Measurements from ENCODE around the gene MRM3.
"Not testable (repeated sequence)": the region's sequence is repeated elsewhere in the genome, so short reads cannot be mapped to it uniquely, and the experiment has no call there.

MRM3 gene

DNA sequence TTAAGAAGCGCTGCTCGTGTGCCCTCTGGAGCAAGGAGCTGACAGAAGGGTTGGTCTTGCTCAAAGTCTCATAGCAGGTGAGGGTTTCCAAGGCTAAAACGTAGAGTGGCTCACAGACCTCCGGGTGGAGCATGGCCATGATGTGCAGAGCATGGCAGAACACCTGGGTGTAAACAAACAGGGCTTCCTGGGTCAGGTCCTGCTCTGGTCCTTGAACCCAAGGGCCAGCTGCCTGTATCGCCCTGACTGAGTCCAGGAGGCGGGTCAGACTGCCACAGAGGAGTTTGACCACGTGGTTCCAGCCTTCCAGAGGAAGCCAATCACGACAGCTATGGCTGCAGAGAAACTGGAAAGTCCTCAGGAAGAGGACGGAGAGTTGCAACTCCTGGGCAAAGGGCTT lies 37.2 kb upstream of the MRM3 start:
- Histone ChIP-seq H3K27me3 (no peaks in the 10 kb centered on the region), H3K9me3 (replicated peaks in 1 of 11) (peaks cover 0 to 12% (median 7%) of the 10 kb centered on the region in 11 experiments; a peak in 9 of 22 replicates), H3K9ac (0 out of 22 replicates have a peak overlapping the region, but pooled peaks of 1 of the 11 experiments have one; percentile 4), H3K36me3 (peaks cover 71 to 89% (median 87%) of the 10 kb centered on the region in 11 experiments), H3K27ac (0 out of 22 replicates have a peak overlapping the region, but pooled peaks of 1 of the 11 experiments have one; percentile 2), H3K4me2 (peak overlapping the region in 1 of 11 experiments; percentile 63; a peak in 1 of 22 replicates), H3K4me3 (no peak overlapping the region), H3K4me1 (peaks cover 43 to 75% (median 66%) of the 10 kb centered on the region in 10 experiments), H4K20me1 (peaks cover 23 to 93% (median 88%) of the 10 kb centered on the region in 11 experiments; a peak in 21 of 22 replicates)
- TF ChIP-seq Cebpa-rat (IDR thresholded peaks at IDR 0.05) = no peak

GRCh38 chr17:745406-745805 lies 36.7 kb upstream of the MRM3 start:
- H3K4me1 ChIP-seq = peaks cover 45 to 75% (median 68%) of the 10 kb centered on the region in 10 experiments

GRCh38 chr17:746181-746580 lies 36.0 kb upstream of the MRM3 start:
- Histone ChIP-seq H3K4me3 (peak overlapping the region in 1 of 10 experiments; percentile 4; a peak in 1 of 20 replicates), H3K36me3 (peaks cover 68 to 94% (median 85%) of the 10 kb centered on the region in 11 experiments), H4K20me1 (peaks cover 15 to 99% (median 93%) of the 10 kb centered on the region in 11 experiments; a peak in 21 of 22 replicates)

More at GRCh38 chr17:745406-745805, 36.7 kb upstream of the MRM3 start:
- TF ChIP-seq Cebpa-rat (IDR thresholded peaks at IDR 0.05) = no peak
- Histone ChIP-seq H3K4me3 (no peak overlapping the region), H3K4me2 (peak overlapping the region in 8 of 11 experiments; percentile 57 to 85 (median 68); a peak in 13 of 22 replicates), H3K27ac (peak overlapping the region in 7 of 11 experiments; percentile 13 to 63 (median 56); a peak in 8 of 22 replicates), H3K27me3 (no peaks in the 10 kb centered on the region), H3K36me3 (peaks cover 71 to 94% (median 89%) of the 10 kb centered on the region in 11 experiments), H3K9me3 (replicated peaks in 1 of 11) (peaks cover 0 to 13% (median 7%) of the 10 kb centered on the region in 11 experiments; a peak in 9 of 22 replicates), H3K9ac (peak overlapping the region in 6 of 11 experiments; percentile 0 to 67 (median 24); a peak in 4 of 22 replicates), H4K20me1 (peaks cover 23 to 97% (median 93%) of the 10 kb centered on the region in 11 experiments; a peak in 21 of 22 replicates)

GRCh38 chr17:746783-747629 lies 35.1 kb upstream of the MRM3 start:
- Histone ChIP-seq H3K4me2 (peak overlapping the region; percentile 57 to 85 (median 69)), H3K9ac (peak overlapping the region in 8 of 11 experiments; percentile 8 to 67 (median 34); a peak in 12 of 22 replicates), H3K4me3 (peak overlapping the region in 1 of 10 experiments; percentile 4; a peak in 3 of 20 replicates), H3K27me3 (no peaks in the 10 kb centered on the region), H4K20me1 (peaks cover 11 to 93% (median 86%) of the 10 kb centered on the region in 11 experiments; a peak in 21 of 22 replicates), H3K27ac (peak overlapping the region in 8 of 11 experiments; percentile 13 to 63 (median 44); a peak in 11 of 22 replicates), H3K9me3 (replicated peaks in 1 of 11) (peaks cover 0 to 13% (median 7%) of the 10 kb centered on the region in 11 experiments; a peak in 9 of 22 replicates), H3K4me1 (peaks cover 39 to 68% (median 61%) of the 10 kb centered on the region in 10 experiments), H3K36me3 (peaks cover 60 to 86% (median 77%) of the 10 kb centered on the region in 11 experiments)
- TF ChIP-seq Cebpa-rat (IDR thresholded peaks at IDR 0.05) = no peak

More at GRCh38 chr17:746181-746580, 36.0 kb upstream of the MRM3 start:
- Histone ChIP-seq H3K9ac (peak overlapping the region in 9 of 11 experiments; percentile 0 to 67 (median 27); a peak in 12 of 22 replicates), H3K4me2 (peak overlapping the region; percentile 57 to 85 (median 69)), H3K9me3 (replicated peaks in 1 of 11) (peaks cover 0 to 13% (median 7%) of the 10 kb centered on the region in 11 experiments; a peak in 9 of 22 replicates), H3K27me3 (no peaks in the 10 kb centered on the region), H3K4me1 (peaks cover 45 to 75% (median 68%) of the 10 kb centered on the region in 10 experiments), H3K27ac (peak overlapping the region in 9 of 11 experiments; percentile 13 to 63 (median 32); a peak in 15 of 22 replicates)
- no peak for TF ChIP-seq Cebpa-rat (IDR thresholded peaks at IDR 0.05)

GRCh38 chr17:748604-749003 lies 33.5 kb upstream of the MRM3 start:
- not testable (repeated sequence) for H3K27me3 ChIP-seq, H3K27ac ChIP-seq, H3K4me3 ChIP-seq
- peaks cover 43 to 65% (median 62%) of the 10 kb centered on the region in 10 experiments for H3K4me1 ChIP-seq
- peaks cover 44 to 70% (median 61%) of the 10 kb centered on the region in 11 experiments for H3K36me3 ChIP-seq
- peaks cover 11 to 77% (median 71%) of the 10 kb centered on the region in 11 experiments; a peak in 21 of 22 replicates for H4K20me1 ChIP-seq
- peak overlapping the region in 7 of 11 experiments; percentile 64 to 85 (median 73); a peak in 12 of 22 replicates for H3K4me2 ChIP-seq
- H3K9me3 ChIP-seq (replicated peaks in 1 of 11) = peaks cover 0 to 13% (median 7%) of the 10 kb centered on the region in 11 experiments; a peak in 9 of 22 replicates
- peak overlapping the region in 1 of 11 experiments; percentile 16; a peak in 1 of 22 replicates for H3K9ac ChIP-seq

GRCh38 chr17:749359-749758 lies 32.8 kb upstream of the MRM3 start:
- not testable (repeated sequence) for H3K27me3 ChIP-seq
- Histone ChIP-seq H3K27ac (peak overlapping the region in 3 of 11 experiments; percentile 1 to 100 (median 98); a peak in 1 of 22 replicates), H3K9ac (peak overlapping the region in 5 of 11 experiments; percentile 54 to 99 (median 97); a peak in 6 of 22 replicates), H3K9me3 (replicated peaks in 1 of 11) (peaks cover 0 to 13% (median 7%) of the 10 kb centered on the region in 11 experiments; a peak in 9 of 22 replicates), H4K20me1 (peaks cover 11 to 70% (median 64%) of the 10 kb centered on the region in 11 experiments; a peak in 21 of 22 replicates), H3K4me3 (peak overlapping the region in 7 of 10 experiments; percentile 12 to 89 (median 85); a peak in 8 of 20 replicates), H3K4me2 (peak overlapping the region; percentile 92 to 99 (median 96)), H3K4me1 (peaks cover 43 to 65% (median 62%) of the 10 kb centered on the region in 10 experiments), H3K36me3 (peaks cover 37 to 62% (median 54%) of the 10 kb centered on the region in 11 experiments)

DNA sequence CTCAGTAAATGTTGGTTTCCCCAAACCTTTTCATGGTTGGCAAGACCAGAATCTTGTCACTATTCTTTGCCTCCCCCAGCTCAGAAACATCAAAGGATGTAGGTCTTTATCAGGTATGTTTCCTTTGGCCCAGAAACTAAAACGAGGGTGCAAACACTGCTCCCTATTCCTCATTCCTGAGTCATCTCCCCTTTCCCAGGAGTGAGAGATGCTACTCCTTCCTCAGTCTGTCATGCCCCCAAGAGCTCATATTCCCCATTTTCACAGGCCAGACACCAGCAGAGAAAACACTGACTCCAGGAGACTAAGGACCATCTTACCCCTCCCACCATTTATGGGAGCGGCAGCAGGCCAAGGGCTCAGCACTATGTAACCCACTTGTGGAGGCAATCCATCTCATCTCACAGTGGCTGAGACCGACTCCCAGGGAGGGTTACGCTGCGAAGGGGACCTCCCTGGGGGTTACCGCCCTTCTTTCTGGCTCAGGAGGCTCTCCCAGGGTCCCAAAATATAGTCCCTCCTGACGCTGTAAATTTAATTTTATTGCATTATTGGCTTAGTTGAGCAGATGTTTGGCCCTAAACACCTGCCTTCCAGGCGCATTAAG lies 31.6 kb upstream of the MRM3 start:
- no peak for TF ChIP-seq Cebpa-rat (IDR thresholded peaks at IDR 0.05)
- H4K20me1 ChIP-seq = peaks cover 4 to 58% (median 52%) of the 10 kb centered on the region in 11 experiments; a peak in 21 of 22 replicates
- peaks cover 42 to 59% (median 57%) of the 10 kb centered on the region in 10 experiments for H3K4me1 ChIP-seq
- peak overlapping the region; percentile 93 to 99 (median 97) for H3K9ac ChIP-seq
- peak overlapping the region in 9 of 11 experiments; percentile 92 to 100 (median 98); a peak in 16 of 22 replicates for H3K27ac ChIP-seq
- peaks cover 25 to 50% (median 42%) of the 10 kb centered on the region in 11 experiments for H3K36me3 ChIP-seq
- H3K4me2 ChIP-seq = peak overlapping the region; percentile 92 to 99 (median 96)
- peaks cover 0 to 13% (median 7%) of the 10 kb centered on the region in 11 experiments; a peak in 9 of 22 replicates for H3K9me3 ChIP-seq (replicated peaks in 1 of 11)
- H3K27me3 ChIP-seq = no peaks in the 10 kb centered on the region
- peak overlapping the region; percentile 75 to 91 (median 85) for H3K4me3 ChIP-seq
